HG03432 (cell line): ENCODE data around the gene GPR25.

Experiments used
- ATAC-seq: cut with Tn5 transposase; IDR thresholded peaks from one replicate; pipeline ENCODE4 v1.9.1; 2021; ENCODE audit warnings: mild to moderate bottlenecking, moderate library complexity; ENCODE audit not compliant: unreplicated experiment

Gene GPR25

DNA sequence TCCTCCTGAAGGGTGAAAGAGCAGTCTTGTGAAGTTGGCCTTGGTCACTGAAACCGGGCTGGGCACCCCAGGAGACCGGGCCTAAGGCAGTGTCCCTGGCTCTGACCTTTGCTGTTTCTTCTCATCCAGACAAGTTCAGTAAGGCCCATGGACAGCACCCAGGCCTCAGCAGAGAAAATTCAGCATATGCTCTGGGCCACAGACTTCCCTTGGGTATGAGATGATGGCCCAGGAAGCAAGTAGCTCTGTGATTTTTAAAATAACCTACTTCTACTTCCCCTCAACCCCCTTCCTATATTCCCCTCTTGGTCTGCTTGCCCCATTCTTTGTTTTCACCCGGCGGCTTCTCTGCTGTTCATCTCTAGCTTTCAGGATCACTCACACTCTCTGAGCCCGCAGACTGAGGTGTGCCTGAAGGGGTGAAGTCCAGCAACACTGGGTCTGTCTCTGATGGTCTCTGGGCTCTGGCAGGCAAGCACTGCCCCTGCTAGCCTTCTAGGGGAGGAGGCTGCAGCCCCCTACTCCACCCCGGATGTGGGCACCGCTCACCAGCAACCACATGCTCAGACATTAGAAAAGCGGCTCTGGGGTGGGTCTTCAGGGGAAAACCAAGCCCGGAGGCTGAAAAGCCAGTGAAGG is 2.9 kb upstream of the GPR25 start:
- peak; percentile 63 for ATAC-seq

DNA sequence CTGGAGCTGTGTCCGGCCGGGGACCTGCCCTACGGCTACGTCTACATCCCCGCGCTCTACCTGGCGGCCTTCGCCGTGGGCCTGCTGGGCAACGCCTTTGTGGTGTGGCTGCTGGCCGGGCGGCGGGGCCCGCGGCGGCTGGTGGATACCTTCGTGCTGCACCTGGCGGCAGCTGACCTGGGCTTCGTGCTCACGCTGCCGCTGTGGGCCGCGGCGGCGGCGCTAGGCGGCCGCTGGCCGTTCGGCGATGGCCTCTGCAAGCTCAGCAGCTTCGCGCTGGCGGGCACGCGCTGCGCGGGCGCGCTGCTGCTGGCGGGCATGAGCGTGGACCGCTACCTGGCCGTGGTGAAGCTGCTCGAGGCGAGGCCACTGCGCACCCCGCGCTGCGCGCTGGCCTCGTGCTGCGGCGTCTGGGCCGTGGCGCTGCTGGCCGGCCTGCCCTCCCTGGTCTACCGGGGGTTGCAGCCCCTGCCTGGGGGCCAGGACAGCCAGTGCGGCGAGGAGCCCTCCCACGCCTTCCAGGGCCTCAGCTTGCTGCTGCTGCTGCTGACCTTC is 412 bp downstream of the GPR25 start:
- no peak for ATAC-seq

DNA sequence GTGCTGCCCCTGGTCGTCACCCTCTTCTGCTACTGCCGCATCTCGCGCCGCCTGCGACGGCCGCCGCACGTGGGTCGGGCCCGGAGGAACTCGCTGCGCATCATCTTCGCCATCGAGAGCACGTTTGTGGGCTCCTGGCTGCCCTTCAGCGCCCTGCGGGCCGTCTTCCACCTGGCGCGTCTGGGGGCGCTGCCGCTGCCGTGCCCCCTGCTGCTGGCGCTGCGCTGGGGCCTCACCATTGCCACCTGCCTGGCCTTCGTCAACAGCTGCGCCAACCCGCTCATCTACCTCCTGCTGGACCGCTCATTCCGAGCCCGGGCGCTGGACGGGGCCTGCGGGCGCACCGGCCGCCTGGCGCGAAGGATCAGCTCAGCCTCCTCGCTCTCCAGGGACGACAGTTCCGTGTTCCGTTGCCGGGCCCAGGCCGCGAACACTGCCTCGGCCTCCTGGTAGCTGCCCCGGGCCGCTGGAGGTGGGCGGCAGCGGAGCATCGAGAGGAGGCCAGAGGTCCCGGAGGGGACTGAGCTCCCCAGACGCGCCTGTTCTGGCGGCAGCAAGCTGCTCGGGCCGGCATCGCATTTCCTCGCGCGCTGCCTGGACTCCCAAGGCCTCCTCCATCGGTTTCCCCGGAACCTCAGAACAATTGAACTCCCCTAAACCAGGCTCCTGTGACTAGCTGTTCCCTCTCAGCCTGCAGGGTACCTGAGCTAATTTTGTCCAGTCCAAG is 1.1 kb downstream of the GPR25 start:
- no peak for ATAC-seq

DNA sequence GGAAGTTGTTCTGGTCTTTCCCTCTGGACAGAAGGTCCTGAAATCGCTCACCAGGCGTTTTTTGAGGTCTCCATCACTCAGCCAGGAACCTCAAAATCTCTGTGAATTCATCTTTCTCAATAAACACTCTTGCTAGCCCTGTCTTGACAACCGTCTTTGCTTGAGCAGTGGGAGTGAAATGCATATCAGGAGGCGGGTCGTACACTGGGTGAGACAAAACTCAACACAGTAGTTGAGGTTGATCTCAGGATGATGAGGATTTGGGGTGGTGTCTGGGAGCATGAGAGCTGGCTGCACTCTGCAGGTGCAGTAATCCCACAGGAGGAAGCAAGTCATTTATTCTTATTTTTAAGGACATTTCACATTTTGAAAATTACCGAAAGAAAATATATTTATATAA is 1.9 kb downstream of the GPR25 start:
- no peak for ATAC-seq

DNA sequence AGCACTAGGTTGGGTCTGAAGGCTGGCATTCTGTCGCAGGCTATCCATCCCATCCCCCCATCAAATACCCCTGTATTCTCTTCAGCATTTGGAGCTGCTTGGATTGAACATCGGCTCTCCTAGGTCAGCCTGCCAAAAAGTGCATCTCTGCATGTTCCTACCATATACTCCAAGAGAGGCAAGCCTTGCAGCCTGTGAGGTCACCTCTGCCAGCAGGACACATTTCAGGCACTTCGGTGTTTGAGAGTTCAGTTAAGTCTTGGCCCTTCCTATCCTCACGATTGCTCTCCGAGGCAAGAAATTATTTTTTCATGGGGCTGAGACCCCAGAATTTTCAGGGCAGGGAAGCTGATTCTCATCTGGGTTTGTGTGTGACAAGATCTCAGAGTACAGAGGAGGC is 2.6 kb downstream of the GPR25 start:
- ATAC-seq = no peak

DNA sequence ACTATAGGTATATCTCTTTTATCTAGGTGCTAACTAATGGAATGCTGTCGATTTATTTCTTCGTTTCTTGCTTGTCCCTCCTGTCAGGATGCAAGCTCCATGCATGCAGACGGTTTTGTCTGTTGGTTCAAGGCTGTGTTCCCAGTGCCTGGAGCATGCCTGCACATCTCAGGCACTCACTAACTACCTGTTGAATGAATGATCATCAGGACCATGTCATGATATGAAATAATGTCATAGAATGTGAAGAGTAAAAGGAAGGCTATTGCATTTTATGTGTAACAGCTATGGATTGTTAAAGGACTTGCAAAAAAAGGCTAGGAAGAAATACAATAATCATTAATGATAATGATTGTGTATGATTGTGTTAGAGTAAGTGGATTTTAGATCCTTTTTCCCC is 4.2 kb downstream of the GPR25 start:
- ATAC-seq = no peak

DNA sequence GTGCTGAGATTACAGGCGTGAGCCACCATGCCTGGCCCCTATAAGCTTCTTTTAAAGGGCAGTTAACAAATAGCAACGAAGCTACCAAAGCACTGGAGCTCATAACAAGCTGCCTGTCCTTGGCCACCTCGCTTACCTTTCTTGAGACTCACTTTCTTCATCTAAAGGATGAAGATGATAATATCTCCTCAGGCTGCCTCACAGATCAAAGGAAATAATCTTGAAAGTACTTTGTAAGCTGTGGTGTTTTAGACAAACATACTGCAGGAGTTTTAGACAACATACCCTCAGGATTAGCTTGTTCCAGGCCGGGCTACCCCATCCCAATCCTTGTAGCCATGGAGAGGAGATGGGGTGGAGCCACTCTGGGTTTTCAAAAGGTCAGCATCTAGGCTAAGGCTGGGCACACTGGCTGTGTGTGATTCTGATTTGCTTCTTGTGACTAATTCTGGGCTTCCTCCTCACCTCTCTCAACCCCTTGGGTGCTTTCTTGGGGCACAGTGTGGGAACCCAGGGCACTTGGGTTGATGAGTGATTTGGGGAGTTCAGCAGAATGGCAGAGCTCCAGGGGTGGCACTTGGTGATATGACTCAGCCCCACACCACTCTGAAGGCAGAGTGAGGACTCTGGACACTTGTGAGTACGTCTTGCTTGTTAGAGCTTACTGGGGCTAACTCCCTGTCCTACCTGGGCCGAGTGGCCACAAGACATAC is 5.2 kb downstream of the GPR25 start:
- ATAC-seq = peak; percentile 79

DNA sequence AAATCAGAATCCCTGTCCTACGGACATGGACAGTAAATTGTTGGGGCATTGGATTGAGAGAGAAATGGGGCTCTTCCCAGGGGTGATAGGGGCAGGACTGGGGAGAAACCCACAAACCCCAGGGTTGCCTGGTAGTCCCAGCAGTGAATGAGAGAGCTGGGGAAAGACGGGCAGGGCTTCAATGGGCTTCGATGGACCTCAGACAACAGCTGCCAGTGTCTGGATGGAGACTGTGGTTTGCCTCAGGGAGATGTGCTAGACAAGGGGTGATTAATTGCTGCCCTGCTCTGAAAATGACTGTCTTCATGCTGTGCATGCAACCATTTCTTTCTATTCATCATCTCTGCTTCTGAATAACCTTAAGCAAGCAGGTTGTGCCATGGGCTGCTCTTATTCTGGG is 7.4 kb downstream of the GPR25 start:
- ATAC-seq = peak; percentile 76

DNA sequence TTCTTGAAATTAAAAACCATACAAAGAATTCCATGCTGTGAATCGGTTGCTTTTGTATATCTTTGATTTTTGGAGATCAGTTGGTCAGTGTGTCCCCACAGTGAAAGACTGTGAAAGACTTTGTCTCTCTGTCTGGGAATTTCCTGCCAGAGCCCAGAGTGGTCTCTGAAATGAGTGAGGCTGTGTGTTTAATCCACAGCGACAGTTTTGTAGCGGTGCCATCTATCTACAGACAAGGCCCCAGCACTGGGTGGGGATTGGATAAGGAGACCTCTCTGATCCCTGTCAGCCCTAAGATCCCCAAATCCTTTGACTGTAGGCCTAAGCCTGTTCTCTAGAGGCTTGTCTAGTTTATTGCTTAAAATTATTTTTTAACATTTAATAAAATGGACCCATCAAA is 10.3 kb downstream of the GPR25 start:
- ATAC-seq = no peak

DNA sequence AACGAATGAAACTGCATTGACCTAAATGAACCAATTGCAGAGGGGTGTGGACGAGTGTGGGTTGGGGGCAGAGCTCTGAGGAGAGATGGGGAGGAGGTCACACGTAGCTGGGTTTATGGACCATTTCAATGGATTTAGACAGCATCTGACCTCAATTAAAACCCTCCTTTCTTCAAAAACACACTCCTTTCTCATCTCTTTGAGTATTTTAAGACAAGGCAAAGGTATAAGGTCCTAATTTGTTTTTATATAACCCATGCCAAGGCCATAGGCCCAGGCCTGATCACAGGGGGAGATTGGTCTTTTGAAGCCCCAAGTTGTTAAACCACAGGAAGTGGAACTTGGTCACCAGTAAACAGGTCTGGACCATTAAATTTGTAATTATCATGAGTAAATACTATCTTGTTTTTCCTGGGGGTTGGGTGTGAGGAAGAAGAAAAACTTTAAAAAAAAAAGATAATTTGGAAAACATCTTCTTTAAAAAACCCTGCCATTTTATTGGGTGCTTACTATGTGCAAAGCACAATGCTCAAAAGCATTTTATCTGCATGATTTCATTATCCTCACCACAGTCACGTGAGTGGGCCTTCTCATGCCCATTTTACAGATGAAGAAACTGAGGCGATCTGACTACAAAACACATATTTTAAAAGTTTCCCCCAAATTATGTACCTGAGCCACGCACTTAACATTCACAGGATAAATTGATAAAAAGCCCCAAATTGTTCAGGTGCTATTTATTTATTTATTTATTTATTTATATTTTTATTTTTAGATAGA is 13.0 kb downstream of the GPR25 start:
- ATAC-seq = no peak

DNA sequence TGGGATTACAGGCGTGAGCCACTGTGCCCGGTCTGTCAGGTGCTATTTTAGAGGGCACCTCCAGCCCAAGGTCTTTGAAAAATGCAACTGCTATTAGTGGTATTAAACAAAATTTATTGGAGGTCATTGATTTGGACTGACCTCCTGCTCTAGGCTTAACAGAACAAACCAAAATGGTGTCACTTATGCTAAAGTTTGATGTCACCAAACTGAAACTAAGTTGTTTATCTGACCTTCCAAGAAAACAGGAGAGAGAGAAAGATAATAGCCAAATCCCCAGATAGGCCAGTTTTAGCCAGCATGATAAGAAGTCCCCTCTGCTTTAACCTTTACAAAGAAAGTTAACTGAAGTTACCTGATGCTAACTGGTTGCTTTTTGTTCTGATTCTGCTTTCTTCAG is 13.8 kb downstream of the GPR25 start:
- no peak for ATAC-seq

DNA sequence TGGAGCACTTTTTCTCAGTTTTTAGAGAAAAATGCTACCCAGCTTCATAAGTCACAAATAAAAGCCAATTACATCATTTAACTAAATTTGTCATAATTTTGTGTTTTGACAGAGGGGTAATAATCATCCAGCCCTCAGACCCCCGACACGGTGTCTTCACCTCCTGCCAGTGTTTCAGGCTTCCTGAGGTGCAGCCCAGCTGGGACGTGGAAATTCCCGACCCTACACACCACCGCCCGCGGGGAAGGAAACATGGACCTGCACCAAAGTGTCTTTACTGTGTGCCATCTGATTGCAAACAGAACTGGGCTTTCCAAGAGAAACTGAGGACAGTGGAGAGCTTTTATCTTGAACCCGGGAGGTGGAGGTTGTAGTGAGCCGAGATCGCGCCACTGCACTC is 14.3 kb downstream of the GPR25 start:
- no peak for ATAC-seq

DNA sequence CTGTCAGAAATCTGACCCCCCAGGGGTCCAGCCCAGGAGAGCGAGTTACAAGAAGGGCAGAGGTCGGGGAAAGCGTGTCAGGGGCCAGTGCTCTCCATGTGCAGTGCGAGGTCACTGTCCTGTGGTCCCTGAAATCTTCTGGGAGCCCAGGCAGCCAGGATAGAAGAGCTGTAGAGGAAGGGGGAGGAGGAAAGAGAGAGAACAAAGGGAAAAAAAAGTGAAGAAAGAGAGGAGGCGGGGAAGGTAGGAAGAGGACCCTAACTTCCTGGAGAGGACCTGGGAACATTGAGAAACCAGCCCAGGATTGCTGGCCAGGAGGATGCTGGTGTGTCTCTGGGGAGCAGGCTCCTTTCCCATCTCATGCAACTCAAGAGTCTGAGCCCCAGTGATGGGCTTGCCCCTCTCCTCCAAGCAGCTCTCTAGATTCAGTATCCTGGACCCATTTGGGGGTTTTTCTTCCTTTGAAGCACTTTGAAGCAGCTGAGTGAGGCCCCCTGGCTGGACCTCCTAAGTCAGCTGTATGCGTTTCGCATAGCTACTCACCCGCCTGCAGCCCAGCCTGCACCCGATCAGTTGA is 15.1 kb downstream of the GPR25 start:
- ATAC-seq = no peak

DNA sequence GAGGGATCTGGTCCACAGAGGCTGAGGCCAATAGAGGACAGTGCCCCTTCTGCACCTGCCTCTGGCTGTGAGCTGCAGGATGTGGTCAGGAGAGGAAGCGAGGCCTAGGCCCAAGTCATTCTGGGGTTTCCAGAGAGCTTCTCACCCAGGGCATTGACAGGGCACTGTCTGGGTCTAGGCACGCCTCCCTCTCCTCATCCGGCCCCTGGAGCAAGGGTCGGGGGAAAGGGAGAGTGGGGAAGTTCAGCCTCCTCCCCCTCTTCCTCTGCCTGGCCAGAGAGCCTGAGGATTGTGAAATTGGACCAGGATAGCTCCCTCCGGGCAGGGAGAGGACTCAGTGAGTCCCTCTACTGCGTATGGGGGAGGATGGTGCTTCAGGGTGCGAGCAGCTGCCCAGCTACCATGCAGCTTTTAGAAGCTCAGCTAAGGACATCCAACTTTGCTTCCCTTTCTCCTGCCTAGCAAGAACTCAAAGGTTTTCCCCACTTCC is 15.6 kb downstream of the GPR25 start:
- ATAC-seq = peak; percentile 91

DNA sequence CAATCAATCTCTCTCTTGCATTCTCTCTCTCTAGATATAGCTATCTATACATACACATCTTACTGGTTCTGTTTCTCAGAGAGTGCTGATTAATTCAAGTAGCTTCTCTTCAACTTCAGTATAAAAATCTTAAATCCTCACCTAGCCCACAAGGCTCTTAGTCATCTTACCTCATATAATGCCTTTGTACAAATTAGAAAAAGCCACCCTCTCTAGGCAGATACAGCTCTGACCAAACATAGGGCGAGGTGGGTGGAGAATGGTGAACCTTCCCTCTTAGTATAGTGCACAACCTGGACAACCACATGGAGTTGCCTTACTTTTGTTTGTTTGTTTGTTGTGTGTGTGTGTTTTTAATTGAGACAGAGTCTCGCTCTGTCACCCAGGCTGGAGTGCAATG is 16.8 kb downstream of the GPR25 start:
- ATAC-seq = no peak

DNA sequence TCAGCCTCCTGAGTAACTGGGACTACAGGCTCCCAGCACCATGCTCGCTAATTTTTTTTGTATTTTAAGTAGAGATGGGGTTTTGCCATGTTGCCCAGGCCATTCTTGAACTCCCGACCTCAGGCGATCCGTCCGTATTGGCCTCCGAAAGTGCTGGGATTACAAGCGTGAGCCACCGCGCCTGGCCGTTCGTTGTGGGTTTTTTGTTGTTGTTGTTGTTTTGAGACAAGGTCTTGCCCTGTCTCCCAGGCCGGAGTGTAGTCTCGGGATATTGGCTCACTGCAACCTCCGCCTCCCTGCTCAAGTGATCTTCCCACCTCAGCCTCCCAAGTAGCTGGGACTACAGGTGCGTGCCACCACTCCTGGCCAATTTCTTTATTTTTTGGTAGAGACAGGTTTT is 17.2 kb downstream of the GPR25 start:
- no peak for ATAC-seq

DNA sequence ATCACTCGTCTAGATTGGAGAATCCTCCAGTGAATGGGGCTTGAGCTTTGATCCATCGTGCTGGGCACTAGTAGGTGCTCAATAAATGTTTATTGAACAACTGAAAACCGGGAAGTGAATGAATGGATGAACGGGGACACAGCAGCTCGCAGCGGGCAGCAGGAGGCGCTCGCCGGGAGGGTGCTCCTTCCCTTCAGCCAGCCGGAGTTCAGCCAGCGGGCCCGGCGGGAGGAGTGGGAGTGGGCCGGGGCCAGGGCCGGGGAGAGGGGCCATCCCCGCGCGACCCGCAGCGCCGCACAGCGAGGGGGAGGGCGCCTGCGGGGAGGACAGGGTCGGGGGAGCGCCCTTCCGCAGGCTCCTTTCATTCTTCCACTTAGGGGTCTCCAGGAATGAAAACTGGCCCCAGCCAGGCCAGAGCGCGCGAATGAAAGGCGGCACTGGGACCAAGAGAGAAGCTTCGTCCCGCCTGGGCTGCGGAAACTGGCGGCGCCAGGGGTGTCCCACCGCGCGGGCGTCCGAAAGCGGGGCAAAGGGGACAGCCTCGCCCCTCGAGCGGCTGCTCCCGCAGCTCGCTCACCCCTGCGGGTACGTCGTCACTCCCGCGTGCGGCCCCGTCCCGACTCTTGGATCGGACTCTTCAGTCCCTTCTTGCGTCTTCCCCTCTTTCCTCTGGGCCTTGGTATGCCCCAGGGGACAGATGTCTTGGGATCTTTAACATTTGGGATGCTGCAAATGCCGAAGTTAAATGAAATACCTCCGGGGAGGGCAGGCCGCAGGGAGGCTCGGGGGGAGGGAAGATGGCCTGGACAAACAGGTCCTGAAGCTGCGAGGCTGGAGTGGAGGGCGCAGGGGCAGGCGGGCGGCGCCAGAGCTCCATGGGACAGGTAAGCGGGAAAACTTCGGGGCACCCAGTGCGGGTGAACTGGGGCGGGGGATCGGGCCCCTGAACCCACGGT is 18.3 kb downstream of the GPR25 start:
- ATAC-seq = no peak

DNA sequence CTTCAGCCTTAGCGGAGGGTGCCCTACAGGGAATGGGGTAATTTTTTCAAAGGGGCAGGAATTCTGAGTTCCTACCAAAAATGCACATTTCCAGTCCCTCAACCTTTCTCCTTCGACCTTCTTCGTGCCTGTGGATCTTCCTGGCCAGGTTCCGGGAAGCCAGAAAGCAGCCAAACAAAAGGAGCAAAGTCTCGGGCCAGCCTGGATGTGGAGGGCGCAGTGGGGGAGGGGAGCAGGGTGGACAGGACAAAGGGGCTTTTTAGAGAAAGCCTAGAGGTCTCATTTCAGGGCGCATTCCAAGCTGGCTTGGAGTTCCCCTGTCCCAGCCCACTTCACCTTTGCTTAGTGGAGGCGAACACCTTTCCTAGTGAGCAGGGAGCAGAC is 19.0 kb downstream of the GPR25 start:
- ATAC-seq = no peak

DNA sequence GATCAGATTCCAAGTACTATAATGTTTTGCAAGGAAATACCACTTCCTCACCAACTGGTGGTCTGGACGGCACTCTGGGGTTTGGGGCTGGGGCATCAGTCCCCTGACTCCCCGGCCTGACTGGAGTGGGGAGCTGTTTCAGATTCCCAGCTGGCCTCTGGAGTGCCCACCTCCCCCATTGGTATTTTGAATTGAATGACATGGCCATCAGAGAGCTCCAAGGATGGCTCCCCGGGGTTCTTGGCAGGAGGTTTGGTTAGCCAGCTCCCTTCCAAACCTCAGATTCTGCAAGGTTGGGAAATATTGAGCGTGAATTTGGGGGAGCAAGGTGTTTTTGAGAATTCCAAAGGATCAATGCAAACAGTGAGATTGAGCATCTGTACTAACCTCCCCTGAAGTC is 19.8 kb downstream of the GPR25 start:
- ATAC-seq = no peak

DNA sequence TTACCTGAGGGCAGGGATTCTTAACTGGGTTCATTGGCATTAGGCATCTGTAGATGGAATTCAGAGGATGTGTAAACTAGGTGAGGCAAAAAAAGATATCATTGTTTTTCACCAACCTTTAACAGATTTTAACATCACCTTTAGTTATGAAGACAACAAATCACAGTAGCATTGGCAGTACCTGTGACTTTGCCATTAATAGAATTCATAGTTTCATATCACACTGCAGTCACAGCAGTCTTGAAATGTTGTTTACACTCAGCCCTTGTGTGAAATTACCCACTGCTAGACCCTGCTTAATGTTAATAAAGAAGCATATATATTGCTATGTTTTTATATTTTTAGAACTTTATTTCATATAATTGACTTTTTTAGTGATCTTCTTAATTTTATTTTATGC is 20.2 kb downstream of the GPR25 start:
- ATAC-seq = no peak
